Measurements from ENCODE around the gene PAQR9.
A peak's percentile ranks its signal among the peaks of the same experiment; 100 is the strongest.

PAQR9 gene

GRCh38 chr3:142947352-142947751 lies 16.1 kb downstream of the PAQR9 start:
- Histone ChIP-seq H3K4ac (ENCODE audit: low read length) (no peak overlapping the region), H3K36me3 (replicated peaks in 1 of 2; ENCODE audit: control insufficient read depth in 2 of 2, insufficient read depth in 2 of 2, low read length in 2 of 2) (no peaks in the 10 kb centered on the region), H3K9me3 (replicated peaks in 1 of 2; ENCODE audit: control insufficient read depth in 2 of 2, insufficient read depth in 1 of 2, low read depth in 1 of 2, low read length in 2 of 2) (no peaks in the 10 kb centered on the region), H3K27me3 (ENCODE audit: control insufficient read depth in 3 of 3, insufficient read depth in 3 of 3, low read depth in 1 of 3, low read length in 3 of 3) (peaks cover 0 to 7% (median 4%) of the 10 kb centered on the region in 3 experiments), H4K91ac (ENCODE audit: low read depth, low read length, poor library complexity) (no peak overlapping the region), H2BK120ac (ENCODE audit: low read depth, low read length) (no peak overlapping the region), H3K4me3 (ENCODE audit: low read length in 2 of 2) (no peak overlapping the region), H3K14ac (ENCODE audit: low read length) (no peak overlapping the region), H2AK5ac (ENCODE audit: low read depth, low read length) (no peak overlapping the region), H2BK15ac (ENCODE audit: low read length) (peak overlapping the region; percentile 65), H2BK5ac (ENCODE audit: low read length) (no peak overlapping the region), H4K8ac (ENCODE audit: low read depth, low read length) (peak overlapping the region; percentile 73), H3K4me2 (ENCODE audit: insufficient read depth, low read length, poor library complexity, severe bottlenecking) (peak overlapping the region; percentile 14), H3K23ac (ENCODE audit: low read depth, low read length, poor library complexity) (peak overlapping the region; percentile 71), H3K4me1 (ENCODE audit: control insufficient read depth in 2 of 2, insufficient read depth in 1 of 2, low read depth in 1 of 2, low read length in 2 of 2) (no peaks in the 10 kb centered on the region), H3K18ac (ENCODE audit: low read length) (peak overlapping the region; percentile 15), H2AFZ (ENCODE audit: low read length) (peak overlapping the region; percentile 17), H2BK12ac (ENCODE audit: low read length) (no peak overlapping the region), H3K27ac (replicated peaks; ENCODE audit: low read length) (no peak overlapping the region), H3K9ac (ENCODE audit: low read depth, low read length, poor library complexity) (no peak overlapping the region), H3K79me1 (ENCODE audit: low read depth, low read length) (no peaks in the 10 kb centered on the region)
- DNase-seq (ENCODE audit: low spot score) = no peak
- no CpG with 5 or more reads among the region's 35 CpGs for WGBS, 2 donors (ENCODE audit: extremely low coverage in 2 of 2, insufficient read length in 2 of 2, insufficient replicate concordance in 1 of 2)

GRCh38 chr3:142946861-142947260 lies 16.6 kb downstream of the PAQR9 start:
- Histone ChIP-seq H2BK5ac (ENCODE audit: low read length) (no peak overlapping the region), H3K27me3 (ENCODE audit: control insufficient read depth in 3 of 3, insufficient read depth in 3 of 3, low read depth in 1 of 3, low read length in 3 of 3) (peaks cover 0 to 10% (median 4%) of the 10 kb centered on the region in 3 experiments), H4K91ac (ENCODE audit: low read depth, low read length, poor library complexity) (no peak overlapping the region), H3K23ac (ENCODE audit: low read depth, low read length, poor library complexity) (no peak overlapping the region), H2BK120ac (ENCODE audit: low read depth, low read length) (no peak overlapping the region), H3K27ac (replicated peaks; ENCODE audit: low read length) (no peak overlapping the region), H3K14ac (ENCODE audit: low read length) (no peak overlapping the region), H3K18ac (ENCODE audit: low read length) (no peak overlapping the region), H2BK15ac (ENCODE audit: low read length) (no peak overlapping the region), H3K4me3 (ENCODE audit: low read length in 2 of 2) (no peak overlapping the region), H3K79me1 (ENCODE audit: low read depth, low read length) (no peaks in the 10 kb centered on the region), H3K36me3 (replicated peaks in 1 of 2; ENCODE audit: control insufficient read depth in 2 of 2, insufficient read depth in 2 of 2, low read length in 2 of 2) (no peaks in the 10 kb centered on the region), H3K9me3 (replicated peaks in 1 of 2; ENCODE audit: control insufficient read depth in 2 of 2, insufficient read depth in 1 of 2, low read depth in 1 of 2, low read length in 2 of 2) (no peaks in the 10 kb centered on the region), H3K4me1 (ENCODE audit: control insufficient read depth in 2 of 2, insufficient read depth in 1 of 2, low read depth in 1 of 2, low read length in 2 of 2) (no peaks in the 10 kb centered on the region), H2AFZ (ENCODE audit: low read length) (peak overlapping the region; percentile 17), H2AK5ac (ENCODE audit: low read depth, low read length) (no peak overlapping the region), H2BK12ac (ENCODE audit: low read length) (no peak overlapping the region), H3K4ac (ENCODE audit: low read length) (no peak overlapping the region), H3K4me2 (ENCODE audit: insufficient read depth, low read length, poor library complexity, severe bottlenecking) (no peak overlapping the region), H3K9ac (ENCODE audit: low read depth, low read length, poor library complexity) (no peak overlapping the region), H4K8ac (ENCODE audit: low read depth, low read length) (no peak overlapping the region)
- no peak for DNase-seq (ENCODE audit: low spot score)
- WGBS, 2 donors (ENCODE audit: extremely low coverage in 2 of 2, insufficient read length in 2 of 2, insufficient replicate concordance in 1 of 2) = no CpG with 5 or more reads among the region's 8 CpGs

GRCh38 chr3:142945023-142945422 lies 18.5 kb downstream of the PAQR9 start:
- Histone ChIP-seq H3K27me3 (ENCODE audit: control insufficient read depth in 3 of 3, insufficient read depth in 3 of 3, low read depth in 1 of 3, low read length in 3 of 3) (peaks cover 0 to 24% (median 4%) of the 10 kb centered on the region in 3 experiments), H3K4me3 (ENCODE audit: low read length in 2 of 2) (no peak overlapping the region), H3K79me1 (ENCODE audit: low read depth, low read length) (no peaks in the 10 kb centered on the region), H3K9ac (ENCODE audit: low read depth, low read length, poor library complexity) (no peak overlapping the region), H2BK120ac (ENCODE audit: low read depth, low read length) (no peak overlapping the region), H3K36me3 (replicated peaks in 1 of 2; ENCODE audit: control insufficient read depth in 2 of 2, insufficient read depth in 2 of 2, low read length in 2 of 2) (no peaks in the 10 kb centered on the region), H3K4me1 (ENCODE audit: control insufficient read depth in 2 of 2, insufficient read depth in 1 of 2, low read depth in 1 of 2, low read length in 2 of 2) (no peaks in the 10 kb centered on the region), H3K4me2 (ENCODE audit: insufficient read depth, low read length, poor library complexity, severe bottlenecking) (no peak overlapping the region), H2AK5ac (ENCODE audit: low read depth, low read length) (no peak overlapping the region), H2AFZ (ENCODE audit: low read length) (no peak overlapping the region), H3K18ac (ENCODE audit: low read length) (no peak overlapping the region), H2BK12ac (ENCODE audit: low read length) (no peak overlapping the region), H3K23ac (ENCODE audit: low read depth, low read length, poor library complexity) (no peak overlapping the region), H2BK5ac (ENCODE audit: low read length) (no peak overlapping the region), H3K4ac (ENCODE audit: low read length) (no peak overlapping the region), H2BK15ac (ENCODE audit: low read length) (no peak overlapping the region), H4K8ac (ENCODE audit: low read depth, low read length) (no peak overlapping the region), H3K27ac (replicated peaks; ENCODE audit: low read length) (no peak overlapping the region), H3K14ac (ENCODE audit: low read length) (no peak overlapping the region), H4K91ac (ENCODE audit: low read depth, low read length, poor library complexity) (no peak overlapping the region), H3K9me3 (replicated peaks in 1 of 2; ENCODE audit: control insufficient read depth in 2 of 2, insufficient read depth in 1 of 2, low read depth in 1 of 2, low read length in 2 of 2) (no peaks in the 10 kb centered on the region)
- WGBS, 2 donors (ENCODE audit: extremely low coverage in 2 of 2, insufficient read length in 2 of 2, insufficient replicate concordance in 1 of 2) = no CpG with 5 or more reads among the region's 4 CpGs
- DNase-seq (ENCODE audit: low spot score) = no peak

GRCh38 chr3:142944342-142944741 lies 19.1 kb downstream of the PAQR9 start:
- H3K27ac ChIP-seq (replicated peaks; ENCODE audit: low read length) = no peak overlapping the region

More at GRCh38 chr3:142944342-142944741, 19.1 kb downstream of the PAQR9 start:
- Histone ChIP-seq H3K79me1 (ENCODE audit: low read depth, low read length) (no peaks in the 10 kb centered on the region), H3K9me3 (replicated peaks in 1 of 2; ENCODE audit: control insufficient read depth in 2 of 2, insufficient read depth in 1 of 2, low read depth in 1 of 2, low read length in 2 of 2) (no peaks in the 10 kb centered on the region), H2BK12ac (ENCODE audit: low read length) (no peak overlapping the region), H2BK5ac (ENCODE audit: low read length) (no peak overlapping the region), H3K4me2 (ENCODE audit: insufficient read depth, low read length, poor library complexity, severe bottlenecking) (no peak overlapping the region), H3K36me3 (replicated peaks in 1 of 2; ENCODE audit: control insufficient read depth in 2 of 2, insufficient read depth in 2 of 2, low read length in 2 of 2) (no peaks in the 10 kb centered on the region), H3K9ac (ENCODE audit: low read depth, low read length, poor library complexity) (no peak overlapping the region), H3K27me3 (ENCODE audit: control insufficient read depth in 3 of 3, insufficient read depth in 3 of 3, low read depth in 1 of 3, low read length in 3 of 3) (peaks cover 0 to 24% (median 4%) of the 10 kb centered on the region in 3 experiments), H3K4ac (ENCODE audit: low read length) (no peak overlapping the region), H3K4me1 (ENCODE audit: control insufficient read depth in 2 of 2, insufficient read depth in 1 of 2, low read depth in 1 of 2, low read length in 2 of 2) (no peaks in the 10 kb centered on the region), H2BK15ac (ENCODE audit: low read length) (no peak overlapping the region), H2AFZ (ENCODE audit: low read length) (no peak overlapping the region), H3K14ac (ENCODE audit: low read length) (no peak overlapping the region), H4K91ac (ENCODE audit: low read depth, low read length, poor library complexity) (no peak overlapping the region), H2AK5ac (ENCODE audit: low read depth, low read length) (no peak overlapping the region), H4K8ac (ENCODE audit: low read depth, low read length) (no peak overlapping the region), H3K4me3 (ENCODE audit: low read length in 2 of 2) (no peak overlapping the region), H2BK120ac (ENCODE audit: low read depth, low read length) (no peak overlapping the region), H3K18ac (ENCODE audit: low read length) (no peak overlapping the region), H3K23ac (ENCODE audit: low read depth, low read length, poor library complexity) (no peak overlapping the region)
- no CpG with 5 or more reads among the region's 4 CpGs for WGBS, 2 donors (ENCODE audit: extremely low coverage in 2 of 2, insufficient read length in 2 of 2, insufficient replicate concordance in 1 of 2)
- no peak for DNase-seq (ENCODE audit: low spot score)

All from neuronal stem cell (in vitro differentiated cells).